SK-N-SH treated with all-trans-retinoic acid at 6 μM for 48 hours (cell line): Measurements from ENCODE around the gene TREML4.

Experiments
- ARNTL ChIP-seq: fragments of 450-650 bp; formaldehyde crosslinking; IDR thresholded peaks from 2 replicates; pipeline ENCODE4 v1.5.0; 2020; ENCODE audit warnings: low read depth, mild to moderate bottlenecking, moderate library complexity, borderline replicate concordance
- CSDC2 ChIP-seq: fragments of 250-450 bp; sonication (Bioruptor Pico); IDR thresholded peaks from 2 replicates; pipeline ENCODE4 v1.5.0; 2020; ENCODE audit warnings: mild to moderate bottlenecking, moderate library complexity
- GLIS3 ChIP-seq: fragments of 250-450 bp; sonication (Bioruptor Pico); IDR thresholded peaks from 2 replicates; pipeline ENCODE4 v1.5.0; 2020; ENCODE audit warnings: mild to moderate bottlenecking, moderate library complexity
- PATZ1 ChIP-seq: fragments of 250-450 bp; sonication (Bioruptor Pico); IDR thresholded peaks from 2 replicates; pipeline ENCODE4 v1.8.0; 2020; ENCODE audit warnings: mild to moderate bottlenecking, moderate library complexity, borderline replicate concordance
- ZC3H10 ChIP-seq: fragments of 250-450 bp; sonication (Bioruptor Pico); IDR thresholded peaks from 2 replicates; pipeline ENCODE4 v1.5.1; 2021; ENCODE audit warnings: mild to moderate bottlenecking, moderate library complexity
- ZFP3 ChIP-seq: fragments of 250-450 bp; sonication (Bioruptor Pico); IDR thresholded peaks from 2 replicates; pipeline ENCODE4 v1.5.0; 2020; ENCODE audit warnings: mild to moderate bottlenecking, moderate library complexity
- ZFP30 ChIP-seq: fragments of 450-650 bp; formaldehyde crosslinking; IDR thresholded peaks from 2 replicates; pipeline ENCODE4 v1.5.0; 2022; ENCODE audit warnings: mild to moderate bottlenecking, moderate library complexity
- ZNF70 ChIP-seq: fragments of 450-650 bp; formaldehyde crosslinking; IDR thresholded peaks from 2 replicates; pipeline ENCODE4 v1.5.0; 2020; ENCODE audit warnings: mild to moderate bottlenecking, moderate library complexity

GRCh38 chr6:41197234-41197633 is 30.9 kb upstream of the TREML4 start:
- TF ChIP-seq ZFP3 (no peak), CSDC2 (CRISPR knock-in tag) (no peak), ZNF70 (CRISPR knock-in tag) (no peak), PATZ1 (CRISPR knock-in tag) (no peak), ZFP30 (CRISPR knock-in tag) (no peak), ARNTL (CRISPR knock-in tag) (no peak), GLIS3 (CRISPR knock-in tag) (no peak), ZC3H10 (CRISPR knock-in tag) (no peak)
